GM21423 (cell line): ENCODE measurements around the gene CARMIL3.
A peak's percentile ranks its signal among the peaks of the same experiment; 100 is the strongest.
"Not testable (repeated sequence)": the region's sequence is repeated elsewhere in the genome, so short reads cannot be mapped to it uniquely, and the experiment has no call there.

Experiments used
- ATAC-seq: cut with Tn5 transposase; IDR thresholded peaks from one replicate; pipeline ENCODE4 v1.9.1; 2021; ENCODE audit warnings: mild to moderate bottlenecking, moderate library complexity; ENCODE audit not compliant: unreplicated experiment

The CARMIL3 gene

DNA sequence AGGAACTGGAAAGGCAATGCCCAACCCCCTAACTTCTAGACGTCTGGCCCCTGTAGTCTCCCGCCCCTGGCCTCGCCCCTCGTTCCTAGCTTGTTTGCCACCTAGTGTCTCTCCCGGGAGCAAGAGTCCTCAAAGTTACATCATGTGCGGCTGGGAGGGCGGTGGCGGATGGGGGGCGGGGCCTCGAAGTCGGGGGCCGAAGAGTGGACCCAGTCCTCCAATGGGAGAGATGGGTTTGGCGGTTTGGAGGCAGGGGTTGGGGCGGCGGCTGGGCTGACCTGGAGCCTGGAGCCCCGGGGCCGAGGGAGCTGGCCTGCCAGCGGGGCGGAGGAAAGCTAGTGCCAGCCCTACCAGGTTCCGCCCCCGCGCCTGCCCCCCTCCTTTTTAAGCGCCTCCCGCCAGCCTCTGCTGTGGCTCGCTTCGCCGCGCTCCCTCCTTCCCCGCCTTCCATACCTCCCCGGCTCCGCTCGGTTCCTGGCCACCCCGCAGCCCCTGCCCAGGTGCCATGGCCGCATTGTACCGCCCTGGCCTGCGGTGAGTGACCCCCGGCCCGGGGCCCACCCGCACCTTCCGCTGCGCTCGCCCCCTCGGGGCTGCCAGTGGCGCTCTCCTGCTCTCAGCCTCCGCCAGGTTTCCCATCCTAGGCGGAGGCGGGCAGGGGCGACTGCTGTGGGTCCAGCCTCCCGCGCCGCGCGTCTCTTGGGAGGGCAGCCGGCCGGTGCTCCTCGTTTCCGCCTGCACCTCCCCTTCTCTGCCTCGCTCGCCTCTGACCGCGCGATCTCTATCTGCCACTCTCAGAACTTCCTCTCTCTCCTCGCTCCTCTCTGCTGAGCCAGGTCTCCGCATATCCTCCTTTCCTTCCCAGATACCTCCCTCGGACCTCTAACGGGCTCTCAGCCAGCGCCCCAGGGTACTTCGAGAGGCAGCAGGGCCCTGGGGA lies 42.4 kb downstream of the CARMIL3 start, which contains the start of gene PCK2:
Gene PCK2, plus strand, starts transcription at position 411 of the 940 bp plus-strand sequence. Its CDS starts 95 bp downstream, at position 506.
- ATAC-seq = peak; percentile 46

DNA sequence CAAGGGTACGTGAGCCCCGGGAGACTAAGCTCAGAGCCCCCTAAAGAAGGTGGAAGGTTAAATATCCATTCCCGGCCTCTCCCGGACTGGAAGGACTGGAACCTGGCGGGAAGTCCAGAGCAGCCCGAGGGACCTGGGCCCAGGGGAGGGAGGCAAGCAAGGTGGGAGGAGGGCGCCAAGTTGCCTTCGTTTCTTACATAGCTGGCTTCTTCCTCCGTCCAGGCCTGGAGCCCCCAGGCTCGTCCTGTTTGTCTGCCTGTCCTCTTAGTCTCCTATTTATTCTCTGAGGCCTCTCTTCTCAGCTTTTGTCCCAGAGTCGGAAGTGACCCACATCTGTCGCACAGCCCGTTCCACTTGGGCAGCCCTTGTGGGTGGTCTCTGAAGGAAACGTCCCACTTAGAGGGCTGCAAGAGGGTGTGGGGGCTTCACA lies 43.0 kb downstream of the CARMIL3 start:
- ATAC-seq = no peak

DNA sequence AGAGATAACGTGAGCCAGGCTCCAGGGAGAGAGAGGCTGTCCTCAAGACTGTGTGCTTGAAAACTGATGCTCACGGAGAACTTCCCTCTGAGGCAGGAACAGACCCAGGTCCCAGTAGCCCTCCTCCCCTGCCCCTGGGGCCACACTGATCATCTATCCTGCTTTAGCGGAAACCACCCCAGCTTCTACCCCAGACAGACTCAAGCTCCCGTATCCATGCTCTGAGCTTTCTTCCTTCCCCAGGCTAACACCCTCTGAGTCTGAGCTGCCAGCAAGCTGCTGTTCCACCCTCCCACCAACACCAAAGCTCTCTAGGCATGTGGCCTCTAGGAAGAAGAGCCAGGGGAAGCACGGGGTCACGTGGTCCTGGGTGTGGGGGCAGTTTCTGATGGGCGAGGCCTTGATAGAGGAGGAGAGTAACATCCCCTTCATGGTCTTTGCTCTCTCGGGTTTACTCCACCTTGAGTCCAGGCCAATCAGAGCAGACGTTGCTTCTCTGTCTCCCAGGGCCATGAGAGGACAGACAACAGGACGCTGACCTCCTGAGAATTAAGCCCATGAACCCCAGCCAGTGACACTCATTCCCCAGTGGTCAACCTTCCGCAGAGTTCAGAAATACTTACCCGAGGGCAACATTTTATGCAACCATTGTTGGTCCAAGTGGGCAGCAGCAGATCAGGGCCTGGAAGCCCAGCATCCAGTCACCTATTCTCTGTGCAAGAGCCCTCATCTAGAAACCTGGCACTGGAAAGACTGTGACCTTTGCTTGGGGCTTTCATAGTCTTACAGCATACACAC lies 43.7 kb downstream of the CARMIL3 start:
- peak; percentile 63 for ATAC-seq

DNA sequence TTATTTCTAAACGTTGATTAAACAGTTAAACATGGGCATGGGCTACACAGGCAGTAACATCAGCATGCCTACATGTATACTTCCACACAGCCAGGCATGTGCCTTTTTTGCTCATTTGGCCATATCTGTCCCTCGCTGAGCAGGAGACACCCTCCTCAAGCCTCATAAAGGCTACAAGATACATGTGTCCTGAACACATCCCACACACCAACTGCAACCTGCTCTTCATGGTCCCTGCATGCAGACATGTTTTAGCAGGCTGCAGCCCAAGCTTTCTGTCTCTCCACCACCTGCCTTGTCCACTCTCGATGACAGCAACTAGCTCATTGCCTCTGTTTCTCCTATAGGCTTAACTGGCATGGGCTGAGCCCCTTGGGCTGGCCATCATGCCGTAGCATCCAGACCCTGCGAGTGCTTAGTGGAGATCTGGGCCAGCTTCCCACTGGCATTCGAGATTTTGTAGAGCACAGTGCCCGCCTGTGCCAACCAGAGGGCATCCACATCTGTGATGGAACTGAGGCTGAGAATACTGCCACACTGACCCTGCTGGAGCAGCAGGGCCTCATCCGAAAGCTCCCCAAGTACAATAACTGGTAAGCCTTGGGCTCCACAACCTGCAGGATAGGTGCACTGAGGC lies 44.9 kb downstream of the CARMIL3 start:
- ATAC-seq = no peak

DNA sequence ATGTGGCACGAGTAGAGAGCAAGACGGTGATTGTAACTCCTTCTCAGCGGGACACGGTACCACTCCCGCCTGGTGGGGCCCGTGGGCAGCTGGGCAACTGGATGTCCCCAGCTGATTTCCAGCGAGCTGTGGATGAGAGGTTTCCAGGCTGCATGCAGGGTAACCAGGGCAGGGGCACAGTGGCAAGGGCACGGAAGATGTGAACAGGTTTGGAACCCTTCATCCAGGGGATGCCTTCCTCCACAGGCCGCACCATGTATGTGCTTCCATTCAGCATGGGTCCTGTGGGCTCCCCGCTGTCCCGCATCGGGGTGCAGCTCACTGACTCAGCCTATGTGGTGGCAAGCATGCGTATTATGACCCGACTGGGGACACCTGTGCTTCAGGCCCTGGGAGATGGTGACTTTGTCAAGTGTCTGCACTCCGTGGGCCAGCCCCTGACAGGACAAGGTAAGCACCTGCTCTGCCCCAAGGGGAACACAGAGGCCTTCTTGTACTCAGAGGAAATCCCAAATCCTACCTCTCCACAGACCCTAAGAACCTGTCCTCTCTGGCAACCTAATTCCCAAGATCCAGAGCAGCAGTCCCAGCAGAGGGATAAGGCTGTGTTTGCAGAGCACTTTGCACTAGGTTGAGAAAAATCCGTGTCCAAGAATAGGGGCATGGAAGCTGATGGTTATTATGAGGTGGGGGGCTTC lies 46.6 kb downstream of the CARMIL3 start:
- no peak for ATAC-seq

DNA sequence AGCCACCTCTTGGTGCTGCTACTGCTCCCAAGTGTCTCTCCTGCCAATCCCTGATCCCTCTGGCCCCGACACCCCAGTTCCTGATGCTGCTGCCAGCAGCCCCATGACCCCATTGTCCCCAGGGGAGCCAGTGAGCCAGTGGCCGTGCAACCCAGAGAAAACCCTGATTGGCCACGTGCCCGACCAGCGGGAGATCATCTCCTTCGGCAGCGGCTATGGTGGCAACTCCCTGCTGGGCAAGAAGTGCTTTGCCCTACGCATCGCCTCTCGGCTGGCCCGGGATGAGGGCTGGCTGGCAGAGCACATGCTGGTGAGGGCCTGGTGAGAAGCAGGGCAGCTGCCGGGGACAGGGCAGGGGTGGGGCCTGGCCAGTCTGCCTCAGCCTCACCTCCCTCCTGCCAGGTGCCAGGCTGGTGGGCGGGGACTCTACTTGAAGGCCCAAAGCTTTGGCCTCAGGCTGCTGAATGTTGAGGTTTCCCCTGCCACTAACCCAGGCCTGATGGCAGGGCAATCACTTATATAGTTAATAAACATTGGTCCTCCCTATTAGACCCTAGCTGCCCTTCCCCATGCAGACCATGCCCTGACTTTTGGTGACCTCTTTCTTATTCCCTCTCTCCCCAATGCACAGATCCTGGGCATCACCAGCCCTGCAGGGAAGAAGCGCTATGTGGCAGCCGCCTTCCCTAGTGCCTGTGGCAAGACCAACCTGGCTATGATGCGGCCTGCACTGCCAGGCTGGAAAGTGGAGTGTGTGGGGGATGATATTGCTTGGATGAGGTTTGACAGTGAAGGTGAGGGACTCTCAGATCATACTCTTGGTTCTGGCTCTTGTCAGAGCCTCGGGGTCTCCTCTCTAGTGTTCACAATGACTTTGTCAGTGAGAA lies 47.4 kb downstream of the CARMIL3 start:
- ATAC-seq = no peak

DNA sequence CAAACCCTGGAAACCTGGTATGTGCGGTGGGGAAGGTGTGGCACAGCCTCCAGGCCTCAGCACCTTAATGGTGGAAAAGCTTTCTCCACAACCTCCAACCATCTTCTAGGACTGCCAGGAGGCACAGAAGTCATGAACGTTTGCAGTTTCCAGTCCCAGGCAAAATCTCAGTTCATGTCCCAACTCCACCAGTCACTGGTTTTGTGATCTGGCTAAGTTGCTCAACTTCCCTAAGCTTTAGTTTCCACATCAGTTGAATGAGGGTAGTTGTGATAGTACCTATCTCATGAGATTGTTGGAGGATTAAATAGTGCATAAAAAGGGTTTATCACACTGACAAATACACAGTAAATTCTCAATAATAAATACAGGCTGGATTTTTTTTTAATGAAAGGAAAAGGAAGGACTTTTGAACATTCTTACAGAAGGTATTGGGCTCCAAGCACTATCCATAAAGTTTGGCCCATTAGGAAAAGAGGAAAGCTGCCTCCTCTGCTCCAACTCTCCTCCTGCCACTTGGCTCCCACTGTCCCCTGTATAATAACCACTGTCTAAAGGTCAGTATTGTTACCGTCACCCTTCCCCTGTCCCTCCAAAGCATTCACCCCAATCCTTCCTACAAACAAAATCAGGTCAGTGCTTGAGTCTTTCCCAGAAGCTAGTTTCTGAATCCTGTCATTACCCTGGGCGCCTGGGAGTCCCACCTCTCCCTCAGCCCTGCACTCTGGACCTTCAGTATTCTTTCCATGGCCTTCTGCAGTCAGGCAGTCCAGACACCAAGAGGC lies 48.6 kb downstream of the CARMIL3 start:
- ATAC-seq = no peak

DNA sequence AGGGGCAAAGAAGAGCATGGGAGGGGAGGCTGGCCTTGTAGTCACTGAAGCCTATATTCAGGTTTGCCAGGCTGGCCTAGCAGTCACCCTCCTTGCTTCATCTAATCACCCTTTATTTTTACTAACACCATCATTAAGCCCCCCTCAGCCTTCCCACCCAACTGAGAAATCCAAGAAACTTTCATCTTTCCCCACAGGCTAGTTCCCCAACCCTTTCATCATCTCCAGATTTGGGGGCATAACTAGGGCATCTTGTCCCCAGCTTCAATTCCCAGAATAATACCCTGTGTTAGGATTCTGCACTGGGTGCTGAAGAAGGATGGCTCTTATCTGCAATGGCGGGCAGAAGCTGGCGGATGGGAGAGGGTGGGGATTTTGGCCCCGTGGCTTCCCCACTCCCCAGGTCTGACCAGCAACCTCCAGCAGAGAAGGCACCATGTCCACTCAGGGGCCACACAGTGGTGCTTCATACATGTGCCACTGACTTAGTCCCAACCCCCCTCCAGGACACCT lies 49.2 kb downstream of the CARMIL3 start:
- ATAC-seq = no peak

DNA sequence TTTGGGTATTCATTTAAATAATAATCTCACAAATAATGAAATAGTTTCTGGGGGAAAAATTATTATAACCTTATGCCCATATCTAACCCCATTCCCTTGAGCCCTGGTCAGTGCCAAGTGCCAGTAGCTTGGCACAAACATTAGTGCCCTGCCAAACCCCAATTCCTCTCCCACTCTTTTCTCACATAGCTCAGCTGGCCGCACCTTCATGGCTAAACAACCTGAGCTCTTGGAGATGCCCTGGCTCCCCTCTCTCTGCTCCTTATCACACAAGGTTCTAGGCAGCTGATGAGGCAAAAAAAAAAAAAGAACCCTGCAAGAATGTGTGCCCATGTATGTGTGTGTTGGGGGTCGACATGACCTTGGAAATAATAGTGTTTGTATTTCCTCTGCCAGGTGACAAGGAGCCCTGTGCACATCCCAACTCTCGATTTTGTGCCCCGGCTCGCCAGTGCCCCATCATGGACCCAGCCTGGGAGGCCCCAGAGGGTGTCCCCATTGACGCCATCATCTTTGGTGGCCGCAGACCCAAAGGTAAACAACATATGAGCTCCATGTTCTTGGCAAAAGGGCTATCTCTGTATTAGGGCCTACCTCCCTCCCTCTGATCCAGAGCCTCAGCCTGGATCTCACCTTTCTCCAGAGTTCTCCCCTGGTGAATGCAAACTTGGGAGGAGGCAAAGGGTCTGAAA lies 50.7 kb downstream of the CARMIL3 start:
- ATAC-seq = no peak

DNA sequence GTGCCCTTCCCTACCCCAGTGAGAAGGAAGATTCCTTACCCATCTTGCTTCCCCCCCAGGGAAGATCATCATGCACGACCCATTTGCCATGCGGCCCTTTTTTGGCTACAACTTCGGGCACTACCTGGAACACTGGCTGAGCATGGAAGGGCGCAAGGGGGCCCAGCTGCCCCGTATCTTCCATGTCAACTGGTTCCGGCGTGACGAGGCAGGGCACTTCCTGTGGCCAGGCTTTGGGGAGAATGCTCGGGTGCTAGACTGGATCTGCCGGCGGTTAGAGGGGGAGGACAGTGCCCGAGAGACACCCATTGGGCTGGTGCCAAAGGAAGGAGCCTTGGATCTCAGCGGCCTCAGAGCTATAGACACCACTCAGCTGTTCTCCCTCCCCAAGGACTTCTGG lies 51.6 kb downstream of the CARMIL3 start:
- no peak for ATAC-seq

DNA sequence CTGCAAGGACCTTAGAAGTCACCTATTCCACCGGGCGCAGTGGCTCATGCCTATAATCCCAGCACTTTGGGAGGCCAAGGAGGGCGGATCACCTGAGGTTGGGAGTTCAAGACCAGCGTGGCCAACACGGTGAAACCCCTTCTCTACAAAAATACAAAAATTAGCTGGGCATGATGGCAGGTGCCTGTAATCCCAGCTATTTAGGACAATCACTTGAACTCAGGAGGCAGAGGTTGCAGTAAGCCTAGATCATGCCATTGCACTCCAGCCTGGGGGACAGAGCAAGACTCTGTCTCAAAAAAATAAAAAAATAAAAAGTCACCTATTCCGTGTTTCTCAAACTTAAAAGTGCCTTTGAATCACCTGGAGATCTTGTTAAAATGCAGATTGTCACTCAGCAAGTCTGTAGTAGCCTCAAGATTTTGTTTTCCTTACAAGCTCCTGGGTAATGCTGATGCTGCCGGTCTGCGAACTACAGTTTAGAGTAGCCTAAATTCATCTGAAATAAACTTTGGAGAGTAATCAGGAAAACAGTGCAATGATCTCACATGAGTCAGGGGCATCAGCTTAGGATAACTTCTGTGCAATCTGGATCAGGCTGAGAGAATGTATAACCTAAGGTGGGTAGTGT lies 53.9 kb downstream of the CARMIL3 start:
- not testable (repeated sequence) for ATAC-seq

DNA sequence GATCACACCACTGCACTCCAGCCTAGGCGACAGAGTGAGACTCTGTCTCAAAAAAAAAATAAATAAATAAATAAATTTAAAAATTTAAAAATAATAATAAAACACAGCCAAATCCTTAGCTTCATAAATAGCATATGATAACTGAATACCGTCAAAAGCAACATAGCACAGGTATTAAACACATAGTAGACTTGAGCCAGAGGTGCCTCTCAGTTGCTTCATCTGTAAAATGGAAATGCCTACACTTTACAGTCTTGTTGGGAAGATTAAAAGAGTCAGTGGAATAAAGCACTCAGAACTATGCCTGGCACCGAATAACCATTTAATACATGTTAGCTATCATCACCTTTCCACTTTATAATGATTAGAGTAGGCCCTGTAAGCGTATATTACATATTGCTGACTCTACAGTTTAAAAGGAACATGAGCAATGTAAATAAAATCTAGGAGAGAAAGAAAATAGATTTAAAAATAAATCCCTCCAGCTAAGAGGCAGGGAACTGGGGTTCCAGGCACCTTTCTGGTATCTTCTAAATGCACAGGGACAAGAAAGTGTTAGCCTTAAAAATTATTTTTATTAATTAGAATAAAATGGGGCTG lies 55.0 kb downstream of the CARMIL3 start:
- no peak for ATAC-seq

DNA sequence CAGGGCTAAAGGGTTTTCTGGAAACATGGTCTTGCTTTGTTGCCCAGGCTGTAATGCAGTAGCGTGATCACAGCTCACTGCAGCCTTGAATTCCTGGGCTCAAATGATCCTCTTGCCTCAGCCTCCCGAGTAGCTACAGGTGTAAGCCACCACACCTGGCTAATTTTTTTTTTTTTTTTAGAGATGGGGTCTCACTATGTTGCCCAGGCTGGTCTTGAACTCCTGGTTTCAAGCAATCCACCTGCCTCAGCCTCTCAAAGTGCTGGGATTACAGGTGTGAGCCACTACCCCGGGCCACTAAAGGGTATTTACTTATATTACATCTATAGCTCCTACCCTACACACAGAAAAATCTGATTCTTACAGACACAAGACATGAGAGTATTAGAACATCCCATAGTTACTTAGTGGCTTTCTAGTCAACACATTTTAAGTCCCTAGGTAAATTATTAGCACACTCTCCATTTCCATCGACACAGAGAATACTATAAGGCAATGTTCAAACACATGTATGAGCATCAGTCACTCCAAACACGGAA lies 56.6 kb downstream of the CARMIL3 start:
- ATAC-seq = no peak

DNA sequence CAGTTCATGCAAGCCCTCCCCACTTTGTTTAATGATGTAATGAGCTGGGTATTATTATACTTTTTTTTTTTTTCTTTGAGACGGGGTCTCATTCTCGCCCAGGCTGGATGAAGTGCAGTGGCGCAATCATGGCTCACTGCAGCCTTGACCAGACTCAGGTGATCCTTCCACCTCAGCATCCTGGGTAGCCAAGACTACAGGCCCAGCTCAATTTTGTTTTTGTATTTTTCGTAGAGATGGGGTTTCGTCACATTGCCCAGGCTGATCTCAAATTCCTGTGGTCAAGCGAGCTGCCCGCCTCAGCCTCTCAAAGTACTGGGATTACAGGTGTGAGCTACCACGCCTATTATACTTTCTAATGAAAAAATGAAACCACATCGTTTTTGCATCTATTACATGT lies 58.3 kb downstream of the CARMIL3 start:
- ATAC-seq = no peak

DNA sequence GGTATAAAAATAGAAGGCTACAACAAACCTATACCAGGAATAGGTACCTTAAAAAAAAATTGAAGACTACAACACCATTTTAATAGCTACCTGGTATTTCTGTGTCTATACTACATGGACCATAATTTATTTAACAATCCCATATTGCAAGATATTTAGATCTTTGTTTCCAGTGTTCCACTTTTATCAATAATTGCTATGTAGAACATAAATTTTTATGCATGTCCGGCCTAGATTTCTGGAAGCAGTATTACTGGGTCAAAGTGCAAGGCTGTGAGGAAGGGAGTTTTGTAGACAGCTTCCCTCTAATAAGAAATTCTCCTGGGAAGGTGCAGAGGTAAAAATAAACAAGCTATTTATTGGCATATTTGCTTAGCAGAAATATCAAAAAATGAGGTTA lies 58.7 kb downstream of the CARMIL3 start:
- ATAC-seq = no peak

DNA sequence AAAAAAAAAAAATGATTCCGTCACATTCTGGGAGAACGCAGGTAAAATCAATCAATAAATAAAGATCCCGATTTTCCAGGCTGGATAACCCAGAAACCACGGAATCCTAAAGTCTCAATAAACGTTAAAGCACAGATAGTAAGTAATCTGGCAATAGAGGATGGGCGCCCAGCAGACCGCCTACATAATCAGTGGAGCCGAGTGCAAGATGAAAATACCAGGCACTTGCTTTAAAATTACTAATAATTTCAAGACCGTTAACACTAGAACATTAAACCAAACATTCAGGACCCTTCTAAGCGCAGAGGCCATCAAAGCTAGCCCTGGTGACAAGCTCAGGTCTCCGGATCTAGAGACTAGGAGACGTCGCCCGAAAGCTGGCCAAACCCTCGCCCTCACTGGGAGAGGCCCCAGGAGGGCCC lies 61.6 kb downstream of the CARMIL3 start:
- ATAC-seq = no peak
